GM21825 (cell line): ENCODE results near the gene WBP1.

Source experiments
- ATAC-seq: cut with Tn5 transposase; IDR thresholded peaks from one replicate; pipeline ENCODE4 v1.9.1; 2021; ENCODE audit warnings: mild to moderate bottlenecking, moderate library complexity; ENCODE audit not compliant: unreplicated experiment

Gene WBP1

GRCh38 chr2:74501335-74502071 is 43.3 kb downstream of the WBP1 start:
- ATAC-seq: no peak

GRCh38 chr2:74502147-74502719 is 44.0 kb downstream of the WBP1 start:
- no peak for ATAC-seq

- ATAC-seq: peak; percentile 36
Measured at GRCh38 chr2:74502720-74503505, 44.7 kb downstream of the WBP1 start.

GRCh38 chr2:74503506-74504475 is 45.6 kb downstream of the WBP1 start:
- no peak for ATAC-seq

- no peak for ATAC-seq
Measured at GRCh38 chr2:74504591-74504990, 46.4 kb downstream of the WBP1 start.

GRCh38 chr2:74505448-74506246 is 47.4 kb downstream of the WBP1 start:
- ATAC-seq: no peak

- peak; percentile 84 for ATAC-seq
Measured at GRCh38 chr2:74507145-74507925, 49.1 kb downstream of the WBP1 start, which contains the start of gene PCGF1. PCGF1 (minus strand) TSS chr2:74507695; CDS start chr2:74507668, 27 bp downstream.

- ATAC-seq: peak; percentile 13
Measured at GRCh38 chr2:74507926-74508520, 49.8 kb downstream of the WBP1 start.

GRCh38 chr2:74510272-74510671 is 52.0 kb downstream of the WBP1 start:
- no peak for ATAC-seq
